Rectal smooth muscle tissue (tissue), 1 donor: ENCODE data around the gene ICE2.

Source experiments
- H3K27ac ChIP-seq: one replicate; pipeline ENCODE4 v1.7.0; 2013; ENCODE audit warnings: low read depth, low read length, inconsistent platforms
- H3K27me3 ChIP-seq: one replicate; pipeline ENCODE4 v1.7.0; 2013; ENCODE audit warnings: low read length; ENCODE audit not compliant: control insufficient read depth, insufficient read depth
- H3K36me3 ChIP-seq: one replicate; pipeline ENCODE4 v1.7.0; 2013; ENCODE audit warnings: low read length; ENCODE audit not compliant: control insufficient read depth, insufficient read depth
- H3K4me1 ChIP-seq: one replicate; pipeline ENCODE4 v1.7.0; 2013; ENCODE audit warnings: low read length; ENCODE audit not compliant: control insufficient read depth, insufficient read depth
- H3K4me3 ChIP-seq: one replicate; pipeline ENCODE4 v1.7.0; 2013; ENCODE audit warnings: low read length
- H3K9ac ChIP-seq: one replicate; pipeline ENCODE4 v1.7.0; 2013; ENCODE audit warnings: low read length

The ICE2 gene

DNA sequence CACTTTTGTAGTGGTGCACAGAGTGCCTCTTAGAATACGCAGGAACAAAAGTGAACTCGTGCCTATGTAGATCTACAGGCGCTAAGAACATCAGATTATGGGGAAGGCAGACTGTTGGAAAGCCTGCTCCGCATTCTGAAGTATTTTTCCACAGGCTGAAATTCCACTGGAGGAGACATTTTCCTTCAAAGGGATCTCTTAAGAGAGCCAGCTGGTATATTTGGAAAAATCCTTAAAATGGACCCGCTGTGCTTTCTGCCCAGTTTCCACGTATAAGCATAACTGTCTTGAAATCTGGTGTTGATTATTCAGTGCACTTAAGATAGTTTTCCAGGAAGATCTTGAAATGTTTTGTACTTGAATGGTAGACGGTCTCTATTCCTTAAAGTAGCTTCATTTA is 34.7 kb upstream of the ICE2 start:
- H3K4me1 ChIP-seq = no peaks in the 10 kb centered on the region
- H3K27ac ChIP-seq = no peak overlapping the region
- H3K4me3 ChIP-seq = no peak overlapping the region
- no peaks in the 10 kb centered on the region for H3K36me3 ChIP-seq
- H3K27me3 ChIP-seq = no peaks in the 10 kb centered on the region
- H3K9ac ChIP-seq = no peak overlapping the region

DNA sequence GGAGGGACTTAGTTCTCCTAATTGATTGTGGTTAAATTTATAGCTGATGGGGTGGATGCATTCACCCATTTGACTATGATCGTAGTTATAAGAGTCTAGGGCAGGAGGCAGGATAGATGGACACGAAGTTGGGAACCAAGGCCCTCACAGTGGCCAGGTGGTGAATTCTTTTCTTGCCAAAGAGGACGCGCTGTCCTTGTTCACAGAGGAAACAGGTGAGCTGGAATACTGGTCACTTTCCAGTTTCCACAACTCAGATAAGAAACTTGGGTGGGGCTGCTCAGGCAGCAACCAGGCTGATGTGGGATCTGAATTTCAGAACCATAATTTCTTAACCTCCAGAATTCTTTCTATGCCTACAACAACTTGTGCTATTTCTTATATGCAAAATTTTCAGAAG is 34.0 kb upstream of the ICE2 start:
- no peaks in the 10 kb centered on the region for H3K36me3 ChIP-seq
- H3K27ac ChIP-seq = no peak overlapping the region
- H3K4me3 ChIP-seq = no peak overlapping the region
- peaks cover 2% of the 10 kb centered on the region for H3K4me1 ChIP-seq
- H3K9ac ChIP-seq = no peak overlapping the region
- no peaks in the 10 kb centered on the region for H3K27me3 ChIP-seq

DNA sequence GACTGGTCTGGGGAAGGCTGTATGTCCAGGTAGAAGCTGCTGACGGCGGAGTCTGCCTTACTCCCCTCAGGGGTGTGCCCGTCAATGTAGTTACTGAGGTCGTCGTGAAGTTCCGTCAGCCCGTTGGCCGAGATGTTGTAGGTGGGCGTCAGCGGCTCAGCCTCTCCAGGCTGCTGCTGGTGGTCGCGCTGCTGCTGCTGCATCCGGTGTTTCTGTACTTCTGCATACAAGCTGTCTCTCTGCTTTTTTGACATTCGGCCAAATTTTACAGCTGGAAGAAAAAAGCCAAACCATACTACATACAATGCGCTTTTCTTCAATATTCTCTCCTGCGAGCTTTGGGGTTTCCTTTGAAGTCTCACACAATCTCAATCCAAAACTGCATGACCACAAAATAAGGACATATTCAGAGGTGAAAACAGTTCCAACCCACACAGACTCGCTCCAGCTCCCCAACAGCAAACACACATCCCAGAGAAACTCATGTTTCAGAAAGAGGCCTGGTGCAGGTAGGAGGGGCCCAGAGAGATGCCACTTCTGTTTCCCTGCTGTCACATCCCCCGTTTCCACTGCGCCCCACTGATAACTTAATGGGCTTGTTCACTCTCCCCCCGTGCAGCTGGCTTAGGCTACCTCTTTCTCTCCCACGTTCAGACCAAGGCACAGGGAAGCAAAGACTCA is 32.5 kb upstream of the ICE2 start:
- Histone ChIP-seq H3K27ac (no peak overlapping the region), H3K4me3 (no peak overlapping the region), H3K4me1 (peaks cover 4% of the 10 kb centered on the region), H3K36me3 (no peaks in the 10 kb centered on the region), H3K27me3 (no peaks in the 10 kb centered on the region), H3K9ac (no peak overlapping the region)

DNA sequence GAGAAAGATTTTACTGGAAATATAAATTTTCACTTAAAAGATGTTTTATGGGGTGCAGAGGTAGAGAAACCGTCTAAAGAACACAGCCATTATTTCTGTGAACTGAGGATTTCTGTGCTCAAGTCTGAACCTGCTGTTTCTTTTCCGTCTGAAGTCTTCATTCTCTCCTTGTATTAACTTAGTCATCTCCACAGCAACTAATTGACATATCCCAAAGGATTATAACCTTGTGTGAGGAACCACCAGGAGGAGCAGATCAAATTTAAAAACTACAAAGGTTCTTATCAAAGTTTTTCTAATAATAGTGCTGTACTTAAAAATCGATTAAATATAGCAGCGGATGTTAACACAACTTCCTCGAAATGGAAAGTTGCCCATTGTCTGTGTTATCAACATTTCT is 31.1 kb upstream of the ICE2 start:
- Histone ChIP-seq H3K27me3 (no peaks in the 10 kb centered on the region), H3K36me3 (no peaks in the 10 kb centered on the region), H3K4me3 (no peak overlapping the region), H3K9ac (no peak overlapping the region), H3K4me1 (peaks cover 4% of the 10 kb centered on the region), H3K27ac (no peak overlapping the region)

DNA sequence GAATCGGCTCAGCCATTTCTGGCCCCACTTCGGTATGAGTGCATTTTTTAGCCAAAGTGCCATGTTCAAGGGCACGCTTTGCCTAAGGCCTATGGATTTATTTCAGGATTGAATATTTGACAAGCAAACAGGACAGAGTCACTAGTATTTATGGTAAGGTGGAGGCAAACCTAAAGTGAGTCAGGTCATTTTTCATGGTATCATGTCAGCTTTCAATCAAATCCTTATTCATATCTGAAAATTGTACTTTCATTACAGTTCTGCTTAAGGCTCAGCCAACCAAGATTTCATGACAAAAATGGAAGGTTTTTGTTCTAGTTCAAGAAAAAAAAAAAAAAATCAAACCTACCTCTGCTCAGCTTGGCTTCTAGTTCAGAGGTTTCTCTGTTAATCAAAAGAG is 30.5 kb upstream of the ICE2 start:
- H3K36me3 ChIP-seq = no peaks in the 10 kb centered on the region
- H3K4me3 ChIP-seq = no peak overlapping the region
- peaks cover 4% of the 10 kb centered on the region for H3K4me1 ChIP-seq
- no peaks in the 10 kb centered on the region for H3K27me3 ChIP-seq
- H3K27ac ChIP-seq = no peak overlapping the region
- H3K9ac ChIP-seq = no peak overlapping the region

DNA sequence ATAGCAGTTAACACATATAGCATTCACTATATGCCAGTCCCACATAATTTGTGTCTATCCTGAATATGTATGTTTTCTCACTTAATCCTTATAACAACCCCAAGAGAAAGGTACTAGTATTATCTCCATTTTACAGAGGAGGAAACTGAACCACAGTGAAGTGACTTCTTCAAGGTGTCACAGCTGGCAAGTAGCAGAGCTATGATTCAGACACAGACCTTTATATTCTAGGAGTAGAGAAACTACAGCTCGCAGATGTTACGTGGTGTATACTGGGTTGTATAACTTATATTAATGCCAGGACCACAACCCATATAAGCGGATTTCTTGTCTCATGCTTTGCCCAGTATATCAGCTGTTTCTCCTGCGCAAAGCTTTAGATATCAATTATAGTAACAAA is 29.5 kb upstream of the ICE2 start:
- no peaks in the 10 kb centered on the region for H3K27me3 ChIP-seq
- no peak overlapping the region for H3K9ac ChIP-seq
- no peak overlapping the region for H3K4me3 ChIP-seq
- H3K36me3 ChIP-seq = peaks cover 1% of the 10 kb centered on the region
- H3K27ac ChIP-seq = no peak overlapping the region
- peaks cover 4% of the 10 kb centered on the region for H3K4me1 ChIP-seq

DNA sequence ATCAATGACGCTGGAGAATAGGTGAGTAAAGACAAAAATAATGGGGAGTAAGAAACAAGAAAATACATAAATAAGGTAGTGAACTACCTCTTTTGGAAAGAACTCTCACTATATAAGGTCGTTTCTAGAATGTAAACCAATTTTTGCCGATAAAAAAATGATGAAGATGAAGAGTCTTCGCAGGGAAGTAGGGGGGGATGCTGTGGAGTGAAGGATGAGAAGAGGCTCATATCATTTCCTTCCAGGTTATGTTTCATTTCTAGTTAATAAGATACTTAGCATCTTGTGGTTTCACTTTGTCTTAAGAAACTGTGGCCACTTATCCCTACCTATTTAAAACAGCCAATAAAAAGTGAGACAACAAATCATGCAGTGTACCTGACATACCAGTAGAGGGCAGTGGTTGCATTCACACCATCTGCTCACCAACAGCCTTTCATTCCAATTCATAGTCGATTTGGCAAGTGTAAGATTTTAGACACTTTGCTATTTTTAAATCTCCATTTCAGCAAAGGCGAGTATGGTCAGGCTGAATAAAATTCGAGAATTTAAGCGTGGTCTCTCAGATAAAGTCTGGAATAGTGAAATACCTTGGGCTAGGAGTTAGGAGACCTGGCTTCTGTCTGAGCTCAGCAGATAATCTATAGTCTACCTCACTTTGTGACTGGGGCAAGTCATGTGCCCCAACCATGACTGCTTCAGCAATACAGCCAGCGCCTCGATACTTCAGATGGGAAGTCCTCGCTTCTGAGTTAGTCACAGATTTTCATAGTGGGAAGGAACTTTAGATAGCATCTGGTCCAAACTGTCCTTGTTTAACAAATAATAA is 28.9 kb upstream of the ICE2 start:
- Histone ChIP-seq H3K4me3 (no peak overlapping the region), H3K36me3 (peaks cover 2% of the 10 kb centered on the region)

DNA sequence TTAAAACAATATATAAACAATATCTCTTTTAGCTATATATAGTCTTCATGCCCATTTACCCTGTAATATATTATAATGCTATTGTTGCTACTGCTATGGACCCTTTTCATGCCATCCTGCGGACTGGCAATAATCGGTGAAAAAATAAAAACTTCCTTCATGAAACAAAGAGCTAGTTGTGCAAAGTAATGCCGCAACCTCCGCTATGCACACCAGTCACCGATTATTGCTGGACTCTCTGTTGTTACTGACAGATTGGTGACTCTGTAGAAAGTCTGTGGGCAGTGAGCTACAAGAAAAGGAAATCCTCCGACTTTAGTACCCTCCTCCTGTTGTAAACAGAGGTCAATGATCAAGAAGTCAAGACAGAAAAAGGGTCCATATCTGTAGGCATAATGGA is 17.9 kb upstream of the ICE2 start:
- no peak overlapping the region for H3K27ac ChIP-seq
- no peaks in the 10 kb centered on the region for H3K4me1 ChIP-seq
- H3K36me3 ChIP-seq = peaks cover 5% of the 10 kb centered on the region
- H3K4me3 ChIP-seq = no peak overlapping the region
- H3K27me3 ChIP-seq = no peaks in the 10 kb centered on the region
- H3K9ac ChIP-seq = no peak overlapping the region

More for the DNA sequence above, 28.9 kb upstream of the ICE2 start:
- Histone ChIP-seq H3K4me1 (peaks cover 4% of the 10 kb centered on the region), H3K9ac (no peak overlapping the region), H3K27ac (no peak overlapping the region), H3K27me3 (no peaks in the 10 kb centered on the region)

DNA sequence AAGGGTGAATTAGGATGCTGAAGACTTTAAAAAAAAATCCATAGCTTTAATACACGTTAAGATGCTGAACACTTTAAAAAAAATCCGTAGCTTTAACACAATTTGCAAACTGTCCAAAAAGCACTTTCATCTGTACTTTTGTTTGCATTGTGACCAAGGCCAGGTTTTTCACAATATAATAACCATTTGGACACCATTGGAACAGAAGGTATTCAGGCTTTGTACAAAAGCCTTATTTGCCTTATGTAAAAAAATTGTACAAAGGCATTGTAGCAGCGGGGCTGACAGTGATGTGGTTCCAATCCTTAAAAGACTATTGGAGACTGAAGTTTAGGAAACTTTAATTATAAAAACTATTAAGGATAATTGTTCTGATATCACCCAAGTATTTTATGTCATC is 15.2 kb upstream of the ICE2 start:
- Histone ChIP-seq H3K27me3 (no peaks in the 10 kb centered on the region), H3K4me3 (no peak overlapping the region), H3K9ac (no peak overlapping the region), H3K27ac (no peak overlapping the region), H3K36me3 (no peaks in the 10 kb centered on the region), H3K4me1 (no peaks in the 10 kb centered on the region)

DNA sequence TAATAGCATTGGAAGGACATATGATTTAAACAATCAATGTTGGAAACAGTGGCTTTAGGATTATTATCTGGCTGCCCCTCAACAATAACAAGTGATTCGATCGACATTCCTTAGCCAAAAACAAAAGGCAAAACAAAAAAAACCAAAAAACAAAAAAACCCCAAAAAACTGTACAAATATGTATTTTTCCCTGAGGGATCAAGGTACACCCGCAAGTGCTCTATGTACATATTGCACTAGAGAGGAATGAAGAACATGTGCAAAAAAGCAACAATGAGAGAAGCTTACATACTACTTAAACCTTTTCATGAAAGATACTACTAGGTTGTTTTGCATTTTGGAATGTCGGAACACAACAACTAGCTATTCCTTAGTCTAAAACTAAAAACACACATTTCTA is 14.2 kb upstream of the ICE2 start:
- H3K4me1 ChIP-seq = no peaks in the 10 kb centered on the region
- H3K4me3 ChIP-seq = no peak overlapping the region
- H3K27me3 ChIP-seq = no peaks in the 10 kb centered on the region
- no peaks in the 10 kb centered on the region for H3K36me3 ChIP-seq
- H3K9ac ChIP-seq = no peak overlapping the region
- H3K27ac ChIP-seq = no peak overlapping the region

DNA sequence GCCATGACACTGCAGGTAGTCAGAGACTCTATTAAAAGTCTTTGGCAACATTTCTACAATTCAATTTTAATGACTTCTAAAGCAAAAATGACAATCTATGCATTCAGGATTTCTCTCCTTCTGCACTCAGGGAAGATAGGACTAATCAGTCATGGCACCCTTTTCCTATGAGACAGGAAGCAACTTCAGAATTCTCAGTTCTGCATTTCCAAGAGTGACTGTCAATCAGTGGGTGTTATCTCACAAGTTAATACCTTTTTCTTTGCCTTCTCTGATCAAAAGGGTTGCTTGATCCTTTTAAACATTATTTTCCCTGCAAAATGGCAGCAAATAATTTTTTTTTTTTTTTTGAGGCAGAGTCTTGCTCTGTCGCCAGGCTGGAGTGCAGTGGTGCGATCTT is 7.8 kb upstream of the ICE2 start:
- Histone ChIP-seq H3K9ac (no peak overlapping the region), H3K4me1 (no peaks in the 10 kb centered on the region), H3K27me3 (no peaks in the 10 kb centered on the region), H3K36me3 (no peaks in the 10 kb centered on the region), H3K4me3 (no peak overlapping the region), H3K27ac (no peak overlapping the region)

DNA sequence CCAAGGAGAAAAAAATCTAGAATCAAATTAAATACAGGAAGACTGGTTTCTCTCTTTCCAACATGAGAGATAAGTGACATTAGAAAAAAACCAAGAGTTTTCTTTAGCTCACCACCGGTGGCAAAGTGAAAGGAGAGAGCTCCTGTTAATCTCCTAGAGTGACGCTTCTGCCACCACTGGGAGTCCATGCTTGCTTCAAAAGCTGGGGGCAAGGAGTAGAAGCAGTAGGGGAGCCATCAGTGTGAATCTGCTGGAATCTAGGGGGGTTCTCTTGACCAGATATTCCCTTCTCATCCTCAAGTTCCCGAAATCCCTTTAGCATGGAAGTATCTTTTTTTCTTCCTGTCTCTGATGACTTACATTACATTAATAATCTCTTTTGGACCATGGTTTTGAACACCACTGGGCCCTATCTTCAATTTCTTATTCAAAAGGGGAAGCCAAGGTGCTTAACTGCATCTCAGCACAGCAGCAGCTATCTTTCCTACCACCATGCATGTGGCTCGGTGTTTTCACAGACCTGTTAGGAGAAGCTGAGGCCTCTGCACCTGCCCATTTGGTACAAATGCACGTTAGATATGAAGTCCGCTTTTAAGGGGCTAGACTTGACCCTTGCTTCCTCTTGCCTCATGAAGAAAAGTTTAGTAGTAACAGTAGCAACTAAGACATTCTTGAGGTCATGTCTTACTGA is 6.6 kb upstream of the ICE2 start:
- Histone ChIP-seq H3K27ac (no peak overlapping the region), H3K4me1 (no peaks in the 10 kb centered on the region), H3K9ac (no peak overlapping the region), H3K4me3 (no peak overlapping the region), H3K36me3 (no peaks in the 10 kb centered on the region), H3K27me3 (no peaks in the 10 kb centered on the region)
